Karpas-422 (cell line): ENCODE measurements around the gene MYH14. TPM values are rescaled to one million over a fixed set of nuclear protein-coding genes. Genes with fewer than 3 reads are reported as not detected.

ENCODE experiments used
- DNase-seq: peaks from one replicate; pipeline ENCODE4 v3.0.0-alpha.2; 2015
- H2AFZ ChIP-seq: fragments of 200-600 bp; sonication (generic); 2 replicates; pipeline ENCODE4 v1.6.1; 2014; ENCODE audit warnings: antibody characterized with exemption, low read length, mixed read lengths
- H3K27ac ChIP-seq: fragments of 200-600 bp; sonication (generic); 2 replicates; pipeline ENCODE4 v1.5.1; 2014; ENCODE audit warnings: mild to moderate bottlenecking, low read length, moderate library complexity
- H3K27me3 ChIP-seq: fragments of 200-600 bp; sonication (generic); 2 replicates; pipeline ENCODE4 v1.6.1; 2014; ENCODE audit warnings: low read length, mixed read lengths
- H3K36me3 ChIP-seq: fragments of 200-600 bp; sonication (generic); 2 replicates; pipeline ENCODE4 v1.6.1; 2014; ENCODE audit warnings: low read length, mixed read lengths; ENCODE audit not compliant: insufficient read depth
- H3K4me1 ChIP-seq: fragments of 200-600 bp; sonication (generic); 2 replicates; pipeline ENCODE4 v1.6.1; 2014; ENCODE audit warnings: mild to moderate bottlenecking, low read length, mixed read lengths
- H3K4me2 ChIP-seq: fragments of 200-600 bp; sonication (generic); 2 replicates; pipeline ENCODE4 v1.6.1; 2014; ENCODE audit warnings: low read length, low read depth, mild to moderate bottlenecking; ENCODE audit not compliant: poor library complexity, severe bottlenecking
- H3K4me3 ChIP-seq: fragments of 200-600 bp; sonication (generic); 2 replicates; pipeline ENCODE4 v1.5.1; 2014; ENCODE audit warnings: mild to moderate bottlenecking, antibody characterized with exemption, low read length, mixed read lengths
- H3K79me2 ChIP-seq: fragments of 200-600 bp; sonication (generic); 2 replicates; pipeline ENCODE4 v1.6.1; 2014; ENCODE audit warnings: mild to moderate bottlenecking, low read length, mixed read lengths
- H3K9ac ChIP-seq: fragments of 200-600 bp; sonication (generic); 2 replicates; pipeline ENCODE4 v1.6.0; 2014; ENCODE audit warnings: low read length
- H3K9me2 ChIP-seq: fragments of 200-600 bp; sonication (generic), shearing (Covaris generic); replicated peaks from 2 replicates; pipeline ENCODE4 v1.6.0; 2014; ENCODE audit warnings: mild to moderate bottlenecking, low read length, moderate library complexity; ENCODE audit not compliant: insufficient read depth
- H3K9me3 ChIP-seq: fragments of 300-700, 200-600 bp; sonication (generic); 2 replicates; pipeline ENCODE4 v1.6.1; 2014; ENCODE audit warnings: low read length, mixed read lengths
- H4K20me1 ChIP-seq: fragments of 200-600 bp; sonication (generic); 2 replicates; pipeline ENCODE4 v1.6.1; 2014; ENCODE audit warnings: mild to moderate bottlenecking, antibody characterized with exemption, low read length, low read depth; ENCODE audit not compliant: insufficient read depth
- total RNA-seq: library from RNA; depleted of rRNA; stranded (reverse); fragments of >200 nt; shearing (Covaris generic); gene quantifications from 2 replicates; pipeline ENCODE4 v1.2.3, GENCODE V29; 2014; ENCODE audit warnings: low replicate concordance

MYH14 gene
- total RNA-seq, 1 experiment from 2014 or later: not detected

GRCh38 chr19:50197348-50197747 is 6.1 kb upstream of the MYH14 start:
- H3K27me3 ChIP-seq: no peaks in the 10 kb centered on the region
- H3K4me1 ChIP-seq: no peaks in the 10 kb centered on the region
- H3K9ac ChIP-seq: no peak overlapping the region
- no peak overlapping the region for H3K4me3 ChIP-seq
- H4K20me1 ChIP-seq: no peaks in the 10 kb centered on the region
- H3K27ac ChIP-seq: no peak overlapping the region
- no peak overlapping the region for H2AFZ ChIP-seq
- no peaks in the 10 kb centered on the region for H3K9me3 ChIP-seq
- no peaks in the 10 kb centered on the region for H3K9me2 ChIP-seq
- H3K4me2 ChIP-seq: no peak overlapping the region
- no peak for DNase-seq
- no peaks in the 10 kb centered on the region for H3K79me2 ChIP-seq
- no peaks in the 10 kb centered on the region for H3K36me3 ChIP-seq

GRCh38 chr19:50198431-50199258 is 4.8 kb upstream of the MYH14 start:
- H3K27ac ChIP-seq: no peak overlapping the region
- H3K4me2 ChIP-seq: no peak overlapping the region
- DNase-seq: no peak
- no peak overlapping the region for H2AFZ ChIP-seq
- H3K9me3 ChIP-seq: no peaks in the 10 kb centered on the region
- H3K9me2 ChIP-seq: no peaks in the 10 kb centered on the region
- no peaks in the 10 kb centered on the region for H3K79me2 ChIP-seq
- H3K36me3 ChIP-seq: no peaks in the 10 kb centered on the region
- no peaks in the 10 kb centered on the region for H4K20me1 ChIP-seq
- H3K9ac ChIP-seq: no peak overlapping the region
- H3K4me1 ChIP-seq: no peaks in the 10 kb centered on the region
- H3K27me3 ChIP-seq: no peaks in the 10 kb centered on the region
- no peak overlapping the region for H3K4me3 ChIP-seq

- no peaks in the 10 kb centered on the region for H3K79me2 ChIP-seq
- no peaks in the 10 kb centered on the region for H3K27me3 ChIP-seq
- H3K36me3 ChIP-seq: no peaks in the 10 kb centered on the region
- H3K4me2 ChIP-seq: no peak overlapping the region
- no peak overlapping the region for H3K9ac ChIP-seq
- H3K9me2 ChIP-seq: no peaks in the 10 kb centered on the region
- H3K9me3 ChIP-seq: no peaks in the 10 kb centered on the region
- no peaks in the 10 kb centered on the region for H4K20me1 ChIP-seq
- H3K27ac ChIP-seq: no peak overlapping the region
- no peaks in the 10 kb centered on the region for H3K4me1 ChIP-seq
- DNase-seq: no peak
- H2AFZ ChIP-seq: no peak overlapping the region
- no peak overlapping the region for H3K4me3 ChIP-seq
Observed at GRCh38 chr19:50199259-50199555, 4.2 kb upstream of the MYH14 start.

- H3K27ac ChIP-seq: no peak overlapping the region
- H3K36me3 ChIP-seq: no peaks in the 10 kb centered on the region
- no peak for DNase-seq
- H3K9me2 ChIP-seq: no peaks in the 10 kb centered on the region
- no peak overlapping the region for H2AFZ ChIP-seq
- H3K9me3 ChIP-seq: no peaks in the 10 kb centered on the region
- no peaks in the 10 kb centered on the region for H3K4me1 ChIP-seq
- no peak overlapping the region for H3K4me3 ChIP-seq
- H4K20me1 ChIP-seq: no peaks in the 10 kb centered on the region
- H3K27me3 ChIP-seq: no peaks in the 10 kb centered on the region
- no peaks in the 10 kb centered on the region for H3K79me2 ChIP-seq
- H3K4me2 ChIP-seq: no peak overlapping the region
- H3K9ac ChIP-seq: no peak overlapping the region
Observed at GRCh38 chr19:50202386-50202785, 1.0 kb upstream of the MYH14 start.

GRCh38 chr19:50202962-50203280 is 501 bp upstream of the MYH14 start:
- no peaks in the 10 kb centered on the region for H3K4me1 ChIP-seq
- H3K9ac ChIP-seq: no peak overlapping the region
- no peak for DNase-seq
- H3K27me3 ChIP-seq: no peaks in the 10 kb centered on the region
- H3K4me2 ChIP-seq: no peak overlapping the region
- H3K9me3 ChIP-seq: no peaks in the 10 kb centered on the region
- no peaks in the 10 kb centered on the region for H3K79me2 ChIP-seq
- no peaks in the 10 kb centered on the region for H3K9me2 ChIP-seq
- no peaks in the 10 kb centered on the region for H3K36me3 ChIP-seq
- no peak overlapping the region for H3K27ac ChIP-seq
- no peak overlapping the region for H3K4me3 ChIP-seq
- H2AFZ ChIP-seq: no peak overlapping the region
- H4K20me1 ChIP-seq: no peaks in the 10 kb centered on the region

GRCh38 chr19:50204081-50204428 is 633 bp downstream of the MYH14 start:
- H3K4me3 ChIP-seq: no peak overlapping the region
- H2AFZ ChIP-seq: no peak overlapping the region
- H3K27ac ChIP-seq: no peak overlapping the region
- H3K27me3 ChIP-seq: no peaks in the 10 kb centered on the region
- no peak overlapping the region for H3K9ac ChIP-seq
- H3K79me2 ChIP-seq: no peaks in the 10 kb centered on the region
- no peak overlapping the region for H3K4me2 ChIP-seq
- no peaks in the 10 kb centered on the region; the same call in 1 of the 2 replicates for H3K4me1 ChIP-seq
- no peak for DNase-seq
- no peaks in the 10 kb centered on the region for H4K20me1 ChIP-seq
- H3K36me3 ChIP-seq: no peaks in the 10 kb centered on the region
- H3K9me3 ChIP-seq: no peaks in the 10 kb centered on the region
- H3K9me2 ChIP-seq: no peaks in the 10 kb centered on the region

GRCh38 chr19:50204811-50205675 is 1.6 kb downstream of the MYH14 start:
- Histone ChIP-seq H3K79me2 (no peaks in the 10 kb centered on the region), H3K27ac (no peak overlapping the region), H3K9ac (no peak overlapping the region), H3K4me2 (no peak overlapping the region), H4K20me1 (no peaks in the 10 kb centered on the region), H3K9me2 (no peaks in the 10 kb centered on the region), H3K36me3 (no peaks in the 10 kb centered on the region), H3K4me1 (no peaks in the 10 kb centered on the region; the same call in 1 of the 2 replicates), H3K27me3 (no peaks in the 10 kb centered on the region), H2AFZ (no peak overlapping the region), H3K4me3 (no peak overlapping the region), H3K9me3 (no peaks in the 10 kb centered on the region)
- DNase-seq: no peak

GRCh38 chr19:50205681-50206138 is 2.3 kb downstream of the MYH14 start:
- no peak for DNase-seq
- no peaks in the 10 kb centered on the region for H3K79me2 ChIP-seq
- no peak overlapping the region for H3K9ac ChIP-seq
- H2AFZ ChIP-seq: no peak overlapping the region
- no peak overlapping the region for H3K27ac ChIP-seq
- no peaks in the 10 kb centered on the region for H4K20me1 ChIP-seq
- no peaks in the 10 kb centered on the region for H3K27me3 ChIP-seq
- H3K9me3 ChIP-seq: no peaks in the 10 kb centered on the region
- H3K4me2 ChIP-seq: no peak overlapping the region
- no peaks in the 10 kb centered on the region; the same call in 1 of the 2 replicates for H3K4me1 ChIP-seq
- no peak overlapping the region for H3K4me3 ChIP-seq
- no peaks in the 10 kb centered on the region for H3K36me3 ChIP-seq
- H3K9me2 ChIP-seq: no peaks in the 10 kb centered on the region
